ENCODE results near the gene SLC45A1. TPM values are rescaled to one million over a fixed set of nuclear protein-coding genes. Genes with fewer than 3 reads are reported as not detected.
A peak's percentile ranks its signal among the peaks of the same experiment; 100 is the strongest.
"Not testable (repeated sequence)": the region's sequence is repeated elsewhere in the genome, so short reads cannot be mapped to it uniquely, and the experiment has no call there.

The SLC45A1 gene
- total and polyA plus RNA-seq, 2 donors (not counting 1 experiment from before 2014, with no cell fraction given), result 0.54 to 0.64 TPM

DNA sequence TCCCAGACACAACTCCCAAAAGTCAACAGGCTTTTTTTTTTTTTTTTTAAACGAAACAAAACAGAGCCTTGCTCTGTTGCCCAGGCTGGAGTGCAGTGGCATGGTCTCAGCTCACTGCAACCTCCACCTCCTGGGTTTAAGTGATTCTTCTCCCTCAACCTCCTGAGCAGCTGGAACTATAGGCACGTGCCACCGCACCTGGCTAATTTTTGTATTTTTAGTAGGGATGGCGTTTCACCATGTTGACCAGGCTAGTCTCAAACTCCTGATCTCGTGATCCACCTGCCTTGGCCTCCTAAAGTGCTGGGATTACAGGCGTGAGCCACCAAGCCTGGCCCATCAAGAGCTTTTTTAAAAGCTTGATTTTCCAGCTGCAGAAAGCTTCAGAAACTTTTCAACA, 62.4 kb downstream of the SLC45A1 start:
- peaks cover 31 to 37% of the 10 kb centered on the region in 2 donors for H3K4me1 ChIP-seq (ENCODE audit: control insufficient read depth in 2 of 2, insufficient read depth in 2 of 2, low read length in 2 of 2)
- peaks cover 94% of the 10 kb centered on the region for H3K79me2 ChIP-seq (ENCODE audit: control insufficient read depth, insufficient read depth, low read length)
- H3K9me3 ChIP-seq (ENCODE audit: control extremely low read depth in 1 of 3, control insufficient read depth in 2 of 3, insufficient read depth in 1 of 3, low read length in 2 of 3); H3K4me3 ChIP-seq (ENCODE audit: control extremely low read depth in 1 of 5, extremely low read depth in 1 of 5, insufficient read depth in 1 of 5, low read depth in 2 of 5, low read length in 4 of 5); H3K27me3 Mint-ChIP-seq; H3K4me2 ChIP-seq (replicated peaks; ENCODE audit: low read depth, low read length, poor library complexity, severe bottlenecking); H3K27ac ChIP-seq (ENCODE audit: low read length in 2 of 2); H3K4me3 Mint-ChIP-seq; intact Hi-C loops (cut with micrococcal nuclease); H3K27me3 ChIP-seq (replicated peaks in 1 of 4; ENCODE audit: control extremely low read depth in 1 of 4, control insufficient read depth in 3 of 4, insufficient read depth in 4 of 4, low read length in 3 of 4); H3K27ac Mint-ChIP-seq; DNase-seq; ATAC-seq (ENCODE audit: low read depth); H2AFZ ChIP-seq (ENCODE audit: insufficient read depth, low read depth, low read length, poor library complexity, severe bottlenecking); H3K9me3 Mint-ChIP-seq (ENCODE audit: insufficient read depth); H3K9ac ChIP-seq (ENCODE audit: low read length): not testable (repeated sequence)
- POLR2A ChIA-PET, result interaction anchor here (0.7 kb wide), 2 partner anchors 9 to 405 kb away, joined by 3 to 5 read pairs; no protein-coding TSS in a partner anchor
- H4K20me1 ChIP-seq (ENCODE audit: control insufficient read depth, insufficient read depth, low read length, poor library complexity, severe bottlenecking), result peaks cover 91% of the 10 kb centered on the region
- peaks cover 0 to 51% of the 10 kb centered on the region in 2 experiments for H3K36me3 ChIP-seq (replicated peaks in 1 of 2; ENCODE audit: control extremely low read depth in 1 of 2, control insufficient read depth in 1 of 2, extremely low read depth in 1 of 2, insufficient read depth in 2 of 2, low read length in 1 of 2)
- peaks cover 68% of the 10 kb centered on the region for H3K4me1 Mint-ChIP-seq
- 87% methylated on average over 4 of the region's 6 CpGs for WGBS (ENCODE audit: insufficient coverage)
- CTCF ChIA-PET, result interaction anchor here (1.2 kb wide), 1 partner anchor 348 kb away, joined by 3 read pairs; no protein-coding TSS in a partner anchor

DNA sequence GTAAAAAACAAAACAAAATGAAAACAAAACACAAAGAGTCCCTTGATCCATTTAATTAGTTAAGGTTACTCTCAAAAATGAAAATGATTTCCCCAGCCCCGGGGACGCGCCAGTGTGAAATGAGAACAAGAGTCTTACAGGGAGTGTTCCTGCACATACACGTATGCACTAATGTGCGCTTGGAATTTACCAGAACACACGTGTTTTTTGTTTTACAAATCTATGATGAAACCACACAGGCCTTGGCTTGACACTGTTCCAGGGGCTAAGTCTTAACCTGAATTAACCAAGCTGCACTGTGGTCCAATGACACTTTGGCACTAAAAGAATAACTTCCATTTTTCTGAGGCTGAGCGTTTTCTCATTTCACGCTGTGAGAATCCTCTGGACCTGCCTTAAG, 63.7 kb downstream of the SLC45A1 start:
- 95% methylated on average over 4 of the region's 8 CpGs for WGBS (ENCODE audit: insufficient coverage)
- Mint-ChIP-seq H3K4me3 (no peak overlapping the region), H3K27ac (no peak overlapping the region), H3K4me1 (peaks cover 67% of the 10 kb centered on the region), H3K9me3 (ENCODE audit: insufficient read depth) (no peaks in the 10 kb centered on the region), H3K27me3 (no peaks in the 10 kb centered on the region)
- peaks cover 88% of the 10 kb centered on the region for H4K20me1 ChIP-seq (ENCODE audit: control insufficient read depth, insufficient read depth, low read length, poor library complexity, severe bottlenecking)
- H3K4me1 ChIP-seq (ENCODE audit: control insufficient read depth in 2 of 2, insufficient read depth in 2 of 2, low read length in 2 of 2), result peaks cover 25 to 38% of the 10 kb centered on the region in 2 donors
- peaks cover 0 to 47% of the 10 kb centered on the region in 2 experiments for H3K36me3 ChIP-seq (replicated peaks in 1 of 2; ENCODE audit: control extremely low read depth in 1 of 2, control insufficient read depth in 1 of 2, extremely low read depth in 1 of 2, insufficient read depth in 2 of 2, low read length in 1 of 2)
- H3K4me3 ChIP-seq (ENCODE audit: control extremely low read depth in 1 of 5, extremely low read depth in 1 of 5, insufficient read depth in 1 of 5, low read depth in 2 of 5, low read length in 4 of 5), result no peak overlapping the region
- ChIA-PET POLR2A (no interaction called here), CTCF (interaction anchor here (0.9 to 1.3 kb wide), 5 partner anchors 28 to 366 kb away, joined by 3 read pairs; no protein-coding TSS in a partner anchor)
- H3K4me2 ChIP-seq (replicated peaks; ENCODE audit: low read depth, low read length, poor library complexity, severe bottlenecking), result no peak overlapping the region
- peaks cover 95% of the 10 kb centered on the region for H3K79me2 ChIP-seq (ENCODE audit: control insufficient read depth, insufficient read depth, low read length)
- H3K9ac ChIP-seq (ENCODE audit: low read length), result no peak overlapping the region
- no peaks in the 10 kb centered on the region for H3K27me3 ChIP-seq (replicated peaks in 1 of 4; ENCODE audit: control extremely low read depth in 1 of 4, control insufficient read depth in 3 of 4, insufficient read depth in 4 of 4, low read length in 3 of 4)
- TF ChIP-seq, protein P1, sequence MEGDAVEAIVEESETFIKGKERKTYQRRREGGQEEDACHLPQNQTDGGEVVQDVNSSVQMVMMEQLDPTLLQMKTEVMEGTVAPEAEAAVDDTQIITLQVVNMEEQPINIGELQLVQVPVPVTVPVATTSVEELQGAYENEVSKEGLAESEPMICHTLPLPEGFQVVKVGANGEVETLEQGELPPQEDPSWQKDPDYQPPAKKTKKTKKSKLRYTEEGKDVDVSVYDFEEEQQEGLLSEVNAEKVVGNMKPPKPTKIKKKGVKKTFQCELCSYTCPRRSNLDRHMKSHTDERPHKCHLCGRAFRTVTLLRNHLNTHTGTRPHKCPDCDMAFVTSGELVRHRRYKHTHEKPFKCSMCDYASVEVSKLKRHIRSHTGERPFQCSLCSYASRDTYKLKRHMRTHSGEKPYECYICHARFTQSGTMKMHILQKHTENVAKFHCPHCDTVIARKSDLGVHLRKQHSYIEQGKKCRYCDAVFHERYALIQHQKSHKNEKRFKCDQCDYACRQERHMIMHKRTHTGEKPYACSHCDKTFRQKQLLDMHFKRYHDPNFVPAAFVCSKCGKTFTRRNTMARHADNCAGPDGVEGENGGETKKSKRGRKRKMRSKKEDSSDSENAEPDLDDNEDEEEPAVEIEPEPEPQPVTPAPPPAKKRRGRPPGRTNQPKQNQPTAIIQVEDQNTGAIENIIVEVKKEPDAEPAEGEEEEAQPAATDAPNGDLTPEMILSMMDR (IDR thresholded peaks at IDR 0.05), result no peak
- ATAC-seq (ENCODE audit: low read depth) (no peak), DNase-seq (no peak)
- no peak overlapping the region for H2AFZ ChIP-seq (ENCODE audit: insufficient read depth, low read depth, low read length, poor library complexity, severe bottlenecking)
- H3K27ac ChIP-seq (ENCODE audit: low read length in 2 of 2), result peak overlapping the region in 1 of 2 donors; percentile 4
- no peaks in the 10 kb centered on the region for H3K9me3 ChIP-seq (ENCODE audit: control extremely low read depth in 1 of 3, control insufficient read depth in 2 of 3, insufficient read depth in 1 of 3, low read length in 2 of 3)
- intact Hi-C loops (cut with micrococcal nuclease), result no loop called here
